ENCODE data around the gene S100Z. TPM values are rescaled to one million over a fixed set of nuclear protein-coding genes. Genes with fewer than 3 reads are reported as not detected.

Gene S100Z
- polyA plus RNA-seq, 2 of the 4 experiments (the other 2 are of a cell fraction), result not detected

DNA sequence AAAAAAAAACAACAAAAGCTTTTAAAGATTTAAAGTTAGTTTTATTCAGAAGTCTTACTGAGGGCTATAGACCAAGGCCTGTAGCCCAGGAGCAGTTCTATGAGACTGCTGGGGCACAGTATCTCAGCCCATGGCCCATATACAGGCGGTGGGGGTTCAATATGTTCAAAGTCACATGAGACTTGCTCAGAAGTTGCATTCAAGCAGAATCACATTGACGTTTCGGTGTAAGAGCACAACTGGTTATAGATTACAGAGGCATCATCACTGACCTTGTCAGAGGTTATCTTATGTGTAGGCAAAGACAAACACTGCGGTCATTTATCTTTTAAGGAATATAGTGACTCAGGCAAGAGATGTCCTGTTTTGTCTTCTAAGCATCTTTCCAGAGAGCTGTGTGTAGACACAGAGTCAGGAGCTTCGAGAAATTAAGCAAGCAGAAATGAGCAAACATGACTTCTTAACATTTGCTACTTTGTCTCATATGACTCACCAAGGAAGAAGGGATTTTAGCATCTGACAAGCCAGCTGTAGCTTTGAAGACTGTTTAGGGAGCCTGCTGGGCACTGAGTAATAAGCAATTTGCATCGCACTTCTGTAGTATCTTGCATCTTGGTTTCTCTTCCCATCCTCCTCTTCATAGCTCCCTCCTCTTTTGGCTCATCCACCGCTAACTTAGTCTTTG is 43.9 kb upstream of the S100Z start (continued):
- TF ChIP-seq, protein P1, sequence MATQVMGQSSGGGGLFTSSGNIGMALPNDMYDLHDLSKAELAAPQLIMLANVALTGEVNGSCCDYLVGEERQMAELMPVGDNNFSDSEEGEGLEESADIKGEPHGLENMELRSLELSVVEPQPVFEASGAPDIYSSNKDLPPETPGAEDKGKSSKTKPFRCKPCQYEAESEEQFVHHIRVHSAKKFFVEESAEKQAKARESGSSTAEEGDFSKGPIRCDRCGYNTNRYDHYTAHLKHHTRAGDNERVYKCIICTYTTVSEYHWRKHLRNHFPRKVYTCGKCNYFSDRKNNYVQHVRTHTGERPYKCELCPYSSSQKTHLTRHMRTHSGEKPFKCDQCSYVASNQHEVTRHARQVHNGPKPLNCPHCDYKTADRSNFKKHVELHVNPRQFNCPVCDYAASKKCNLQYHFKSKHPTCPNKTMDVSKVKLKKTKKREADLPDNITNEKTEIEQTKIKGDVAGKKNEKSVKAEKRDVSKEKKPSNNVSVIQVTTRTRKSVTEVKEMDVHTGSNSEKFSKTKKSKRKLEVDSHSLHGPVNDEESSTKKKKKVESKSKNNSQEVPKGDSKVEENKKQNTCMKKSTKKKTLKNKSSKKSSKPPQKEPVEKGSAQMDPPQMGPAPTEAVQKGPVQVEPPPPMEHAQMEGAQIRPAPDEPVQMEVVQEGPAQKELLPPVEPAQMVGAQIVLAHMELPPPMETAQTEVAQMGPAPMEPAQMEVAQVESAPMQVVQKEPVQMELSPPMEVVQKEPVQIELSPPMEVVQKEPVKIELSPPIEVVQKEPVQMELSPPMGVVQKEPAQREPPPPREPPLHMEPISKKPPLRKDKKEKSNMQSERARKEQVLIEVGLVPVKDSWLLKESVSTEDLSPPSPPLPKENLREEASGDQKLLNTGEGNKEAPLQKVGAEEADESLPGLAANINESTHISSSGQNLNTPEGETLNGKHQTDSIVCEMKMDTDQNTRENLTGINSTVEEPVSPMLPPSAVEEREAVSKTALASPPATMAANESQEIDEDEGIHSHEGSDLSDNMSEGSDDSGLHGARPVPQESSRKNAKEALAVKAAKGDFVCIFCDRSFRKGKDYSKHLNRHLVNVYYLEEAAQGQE (IDR thresholded peaks at IDR 0.05), result no peak
- no peak for TF ChIP-seq PHF8 (IDR thresholded peaks at IDR 0.05; ENCODE audit: borderline replicate concordance, low read depth)
- TF ChIP-seq, protein P2, sequence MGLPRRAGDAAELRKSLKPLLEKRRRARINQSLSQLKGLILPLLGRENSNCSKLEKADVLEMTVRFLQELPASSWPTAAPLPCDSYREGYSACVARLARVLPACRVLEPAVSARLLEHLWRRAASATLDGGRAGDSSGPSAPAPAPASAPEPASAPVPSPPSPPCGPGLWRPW (IDR thresholded peaks at IDR 0.05), result peak; percentile 86; the same call in 1 of the 2 replicates
- no peak for TF ChIP-seq HDAC2 (IDR thresholded peaks at IDR 0.05)
- peak; percentile 33; the same call in 1 of the 2 replicates for TF ChIP-seq RCOR1 (IDR thresholded peaks at IDR 0.05; ENCODE audit: low read depth, low read length)
- no peak for TF ChIP-seq KDM5A (IDR thresholded peaks at IDR 0.05)
- no peak for TF ChIP-seq RFX5 (IDR thresholded peaks at IDR 0.05)
- TF ChIP-seq, protein P3, sequence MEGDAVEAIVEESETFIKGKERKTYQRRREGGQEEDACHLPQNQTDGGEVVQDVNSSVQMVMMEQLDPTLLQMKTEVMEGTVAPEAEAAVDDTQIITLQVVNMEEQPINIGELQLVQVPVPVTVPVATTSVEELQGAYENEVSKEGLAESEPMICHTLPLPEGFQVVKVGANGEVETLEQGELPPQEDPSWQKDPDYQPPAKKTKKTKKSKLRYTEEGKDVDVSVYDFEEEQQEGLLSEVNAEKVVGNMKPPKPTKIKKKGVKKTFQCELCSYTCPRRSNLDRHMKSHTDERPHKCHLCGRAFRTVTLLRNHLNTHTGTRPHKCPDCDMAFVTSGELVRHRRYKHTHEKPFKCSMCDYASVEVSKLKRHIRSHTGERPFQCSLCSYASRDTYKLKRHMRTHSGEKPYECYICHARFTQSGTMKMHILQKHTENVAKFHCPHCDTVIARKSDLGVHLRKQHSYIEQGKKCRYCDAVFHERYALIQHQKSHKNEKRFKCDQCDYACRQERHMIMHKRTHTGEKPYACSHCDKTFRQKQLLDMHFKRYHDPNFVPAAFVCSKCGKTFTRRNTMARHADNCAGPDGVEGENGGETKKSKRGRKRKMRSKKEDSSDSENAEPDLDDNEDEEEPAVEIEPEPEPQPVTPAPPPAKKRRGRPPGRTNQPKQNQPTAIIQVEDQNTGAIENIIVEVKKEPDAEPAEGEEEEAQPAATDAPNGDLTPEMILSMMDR (IDR thresholded peaks at IDR 0.05), result no peak
- no peak for TF ChIP-seq POLR2A (IDR thresholded peaks at IDR 0.05; ENCODE audit: low read length)
- TF ChIP-seq, protein P4, sequence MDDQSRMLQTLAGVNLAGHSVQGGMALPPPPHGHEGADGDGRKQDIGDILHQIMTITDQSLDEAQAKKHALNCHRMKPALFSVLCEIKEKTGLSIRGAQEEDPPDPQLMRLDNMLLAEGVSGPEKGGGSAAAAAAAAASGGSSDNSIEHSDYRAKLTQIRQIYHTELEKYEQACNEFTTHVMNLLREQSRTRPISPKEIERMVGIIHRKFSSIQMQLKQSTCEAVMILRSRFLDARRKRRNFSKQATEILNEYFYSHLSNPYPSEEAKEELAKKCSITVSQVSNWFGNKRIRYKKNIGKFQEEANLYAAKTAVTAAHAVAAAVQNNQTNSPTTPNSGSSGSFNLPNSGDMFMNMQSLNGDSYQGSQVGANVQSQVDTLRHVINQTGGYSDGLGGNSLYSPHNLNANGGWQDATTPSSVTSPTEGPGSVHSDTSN (IDR thresholded peaks at IDR 0.05), result peak; percentile 89
- TF ChIP-seq MAZ (IDR thresholded peaks at IDR 0.05; ENCODE audit: borderline replicate concordance, low read depth, low read length), result no peak
- TF ChIP-seq, protein P5, sequence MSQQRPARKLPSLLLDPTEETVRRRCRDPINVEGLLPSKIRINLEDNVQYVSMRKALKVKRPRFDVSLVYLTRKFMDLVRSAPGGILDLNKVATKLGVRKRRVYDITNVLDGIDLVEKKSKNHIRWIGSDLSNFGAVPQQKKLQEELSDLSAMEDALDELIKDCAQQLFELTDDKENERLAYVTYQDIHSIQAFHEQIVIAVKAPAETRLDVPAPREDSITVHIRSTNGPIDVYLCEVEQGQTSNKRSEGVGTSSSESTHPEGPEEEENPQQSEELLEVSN (IDR thresholded peaks at IDR 0.05; ENCODE audit: borderline replicate concordance, low read depth), result no peak; the same call in 1 of the 2 replicates
- peak; percentile 90 for TF ChIP-seq HOXB5 (CRISPR knock-in tag; IDR thresholded peaks at IDR 0.05)
- no peak for TF ChIP-seq MYC (IDR thresholded peaks at IDR 0.05; ENCODE audit: borderline replicate concordance, low read length)
- peak; percentile 94 for TF ChIP-seq ESRRA (IDR thresholded peaks at IDR 0.05; ENCODE audit: borderline replicate concordance, low read length)
- no peak for TF ChIP-seq CHD4 (IDR thresholded peaks at IDR 0.05; ENCODE audit: borderline replicate concordance)
- peak; percentile 99 to 100 for TF ChIP-seq JUN (IDR thresholded peaks at IDR 0.05)
- TF ChIP-seq FOSL2 (IDR thresholded peaks at IDR 0.05), result peak; percentile 99
- TF ChIP-seq FOSL2 (CRISPR knock-in tag; IDR thresholded peaks at IDR 0.05), result peak; percentile 100
- peak; percentile 97 for TF ChIP-seq RARB (CRISPR knock-in tag; IDR thresholded peaks at IDR 0.05)
- TF ChIP-seq MAFK (IDR thresholded peaks at IDR 0.05; ENCODE audit: partially characterized antibody), result peak; percentile 99
- TF ChIP-seq NPAS2 (CRISPR knock-in tag; IDR thresholded peaks at IDR 0.05; ENCODE audit: borderline replicate concordance), result no peak
- TF ChIP-seq, protein P6, sequence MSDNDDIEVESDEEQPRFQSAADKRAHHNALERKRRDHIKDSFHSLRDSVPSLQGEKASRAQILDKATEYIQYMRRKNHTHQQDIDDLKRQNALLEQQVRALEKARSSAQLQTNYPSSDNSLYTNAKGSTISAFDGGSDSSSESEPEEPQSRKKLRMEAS (IDR thresholded peaks at IDR 0.05), result peak; percentile 92
- no peak for TF ChIP-seq CHD2 (IDR thresholded peaks at IDR 0.05; ENCODE audit: low read length, partially characterized antibody)
- no peak for TF ChIP-seq HOXA7 (CRISPR knock-in tag; IDR thresholded peaks at IDR 0.05)
- TF ChIP-seq ZSCAN20 (CRISPR knock-in tag; IDR thresholded peaks at IDR 0.05), result peak; percentile 49; the same call in 1 of the 2 replicates
- no peak for TF ChIP-seq CBX2 (IDR thresholded peaks at IDR 0.05; ENCODE audit: borderline replicate concordance, low read depth)
- TF ChIP-seq, protein P7, sequence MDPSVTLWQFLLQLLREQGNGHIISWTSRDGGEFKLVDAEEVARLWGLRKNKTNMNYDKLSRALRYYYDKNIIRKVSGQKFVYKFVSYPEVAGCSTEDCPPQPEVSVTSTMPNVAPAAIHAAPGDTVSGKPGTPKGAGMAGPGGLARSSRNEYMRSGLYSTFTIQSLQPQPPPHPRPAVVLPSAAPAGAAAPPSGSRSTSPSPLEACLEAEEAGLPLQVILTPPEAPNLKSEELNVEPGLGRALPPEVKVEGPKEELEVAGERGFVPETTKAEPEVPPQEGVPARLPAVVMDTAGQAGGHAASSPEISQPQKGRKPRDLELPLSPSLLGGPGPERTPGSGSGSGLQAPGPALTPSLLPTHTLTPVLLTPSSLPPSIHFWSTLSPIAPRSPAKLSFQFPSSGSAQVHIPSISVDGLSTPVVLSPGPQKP (IDR thresholded peaks at IDR 0.05; ENCODE audit: low read depth, low read length), result no peak
- TF ChIP-seq EHF (CRISPR knock-in tag; IDR thresholded peaks at IDR 0.05), result no peak
- TF ChIP-seq FOSB (CRISPR knock-in tag; IDR thresholded peaks at IDR 0.05), result 0 out of 2 replicates have a peak, but pooled peaks have one; percentile 30
- TF ChIP-seq SMC3 (IDR thresholded peaks at IDR 0.05), result peak; percentile 70
- TF ChIP-seq, protein P8, sequence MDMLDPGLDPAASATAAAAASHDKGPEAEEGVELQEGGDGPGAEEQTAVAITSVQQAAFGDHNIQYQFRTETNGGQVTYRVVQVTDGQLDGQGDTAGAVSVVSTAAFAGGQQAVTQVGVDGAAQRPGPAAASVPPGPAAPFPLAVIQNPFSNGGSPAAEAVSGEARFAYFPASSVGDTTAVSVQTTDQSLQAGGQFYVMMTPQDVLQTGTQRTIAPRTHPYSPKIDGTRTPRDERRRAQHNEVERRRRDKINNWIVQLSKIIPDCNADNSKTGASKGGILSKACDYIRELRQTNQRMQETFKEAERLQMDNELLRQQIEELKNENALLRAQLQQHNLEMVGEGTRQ (IDR thresholded peaks at IDR 0.05), result peak; percentile 55; the same call in 1 of the 2 replicates
- no peak for TF ChIP-seq TP53 (CRISPR knock-in tag; IDR thresholded peaks at IDR 0.05)
- TF ChIP-seq TFCP2L1 (CRISPR knock-in tag; IDR thresholded peaks at IDR 0.05), result no peak
- no peak for TF ChIP-seq CBX8 (IDR thresholded peaks at IDR 0.05)

Data from A549 (cell line).